Measurements from ENCODE around the gene EXD2. TPM values are rescaled to one million over a fixed set of nuclear protein-coding genes. Genes with fewer than 3 reads are reported as not detected.
A peak's percentile ranks its signal among the peaks of the same experiment; 100 is the strongest.

Gene EXD2
- total and polyA plus RNA-seq, 2 experiments from 2014 or later, result 20.3 to 21.4 TPM

DNA sequence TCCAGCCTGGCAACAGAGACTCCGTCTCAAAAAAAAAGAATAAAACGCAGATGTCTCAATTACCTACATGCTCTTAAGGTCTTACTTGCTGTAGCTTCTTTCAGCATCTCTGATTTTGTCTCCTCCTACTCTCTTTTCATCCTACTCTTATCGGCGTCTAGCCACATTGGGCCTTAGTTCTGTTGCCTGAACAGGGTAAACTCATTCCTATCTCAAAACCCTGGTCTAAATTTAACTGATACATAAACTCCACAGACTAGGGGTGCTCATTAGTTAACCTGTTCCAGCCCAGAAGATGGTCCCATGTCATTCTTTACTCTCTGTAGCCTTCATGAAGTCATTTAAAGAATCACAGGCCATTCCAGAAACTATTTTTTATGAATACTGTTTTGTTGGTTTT is 33.6 kb downstream of the EXD2 start:
- peaks cover 27% of the 10 kb centered on the region for H3K4me1 ChIP-seq (ENCODE audit: low read depth)
- H3K9me3 ChIP-seq (ENCODE audit: low read depth), result no peaks in the 10 kb centered on the region
- no peak overlapping the region for H3K4me3 ChIP-seq
- TF ChIP-seq, protein P1, sequence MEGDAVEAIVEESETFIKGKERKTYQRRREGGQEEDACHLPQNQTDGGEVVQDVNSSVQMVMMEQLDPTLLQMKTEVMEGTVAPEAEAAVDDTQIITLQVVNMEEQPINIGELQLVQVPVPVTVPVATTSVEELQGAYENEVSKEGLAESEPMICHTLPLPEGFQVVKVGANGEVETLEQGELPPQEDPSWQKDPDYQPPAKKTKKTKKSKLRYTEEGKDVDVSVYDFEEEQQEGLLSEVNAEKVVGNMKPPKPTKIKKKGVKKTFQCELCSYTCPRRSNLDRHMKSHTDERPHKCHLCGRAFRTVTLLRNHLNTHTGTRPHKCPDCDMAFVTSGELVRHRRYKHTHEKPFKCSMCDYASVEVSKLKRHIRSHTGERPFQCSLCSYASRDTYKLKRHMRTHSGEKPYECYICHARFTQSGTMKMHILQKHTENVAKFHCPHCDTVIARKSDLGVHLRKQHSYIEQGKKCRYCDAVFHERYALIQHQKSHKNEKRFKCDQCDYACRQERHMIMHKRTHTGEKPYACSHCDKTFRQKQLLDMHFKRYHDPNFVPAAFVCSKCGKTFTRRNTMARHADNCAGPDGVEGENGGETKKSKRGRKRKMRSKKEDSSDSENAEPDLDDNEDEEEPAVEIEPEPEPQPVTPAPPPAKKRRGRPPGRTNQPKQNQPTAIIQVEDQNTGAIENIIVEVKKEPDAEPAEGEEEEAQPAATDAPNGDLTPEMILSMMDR (IDR thresholded peaks at IDR 0.05; ENCODE audit: low read depth, low read length), result no peak
- no peak for DNase-seq (ENCODE audit: low read depth in 1 of 2, low spot score in 1 of 2)
- H3K27ac ChIP-seq, result peak overlapping the region; percentile 90
- no peaks in the 10 kb centered on the region for H3K27me3 ChIP-seq
- H3K36me3 ChIP-seq, result peaks cover 3% of the 10 kb centered on the region

DNA sequence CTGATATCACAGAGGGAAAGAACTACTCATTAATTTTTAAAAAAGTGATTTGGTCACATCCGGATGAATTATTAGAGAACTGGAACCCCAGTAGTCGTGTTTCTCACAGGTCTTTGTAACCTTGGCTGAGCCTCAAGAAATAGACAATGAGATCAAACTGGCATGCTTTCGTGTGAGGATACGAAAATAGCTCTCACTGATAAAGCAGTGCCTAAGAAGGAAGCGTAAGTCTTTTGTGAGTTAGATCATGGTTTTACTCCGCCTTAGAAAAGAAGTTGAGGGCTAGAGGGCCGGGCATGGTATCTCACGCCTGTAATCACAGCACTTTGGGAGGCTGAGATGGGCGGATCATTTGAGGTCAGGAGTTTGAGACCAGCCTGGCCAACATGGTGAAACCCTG is 34.9 kb downstream of the EXD2 start:
- H3K36me3 ChIP-seq, result peaks cover 3% of the 10 kb centered on the region
- peak; percentile 60 to 65 for DNase-seq (ENCODE audit: low read depth in 1 of 2, low spot score in 1 of 2)

DNA sequence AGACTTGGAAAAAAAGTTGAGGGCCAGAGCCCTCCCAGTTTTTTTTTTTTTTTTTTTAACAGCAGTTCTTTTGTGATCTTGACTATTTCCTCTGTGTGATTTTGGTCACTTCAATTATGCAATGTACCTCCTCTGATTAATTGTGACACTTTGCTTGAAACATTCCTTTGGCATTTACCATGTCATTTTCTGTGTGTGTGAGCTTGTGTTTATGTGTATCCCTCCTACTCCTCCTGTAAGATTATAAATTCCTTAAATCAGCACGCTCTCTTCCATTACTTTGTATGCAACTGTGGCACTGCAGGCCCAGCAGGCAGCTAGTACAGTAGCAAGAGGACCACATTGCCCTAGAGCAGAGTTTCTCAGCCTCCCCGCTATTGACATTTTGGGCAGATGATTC is 35.4 kb downstream of the EXD2 start:
- H3K4me3 ChIP-seq, result no peak overlapping the region
- H3K4me1 ChIP-seq (ENCODE audit: low read depth), result peaks cover 31% of the 10 kb centered on the region
- TF ChIP-seq, protein P1 (IDR thresholded peaks at IDR 0.05; ENCODE audit: low read depth, low read length), result no peak
- peak overlapping the region; percentile 90 for H3K27ac ChIP-seq
- H3K27me3 ChIP-seq, result no peaks in the 10 kb centered on the region
- H3K36me3 ChIP-seq, result peaks cover 3% of the 10 kb centered on the region
- DNase-seq (ENCODE audit: low read depth in 1 of 2, low spot score in 1 of 2), result peak in 1 of 2 donors; percentile 29
- no peaks in the 10 kb centered on the region for H3K9me3 ChIP-seq (ENCODE audit: low read depth)

More for the DNA sequence above, 34.9 kb downstream of the EXD2 start:
- H3K27me3 ChIP-seq, result no peaks in the 10 kb centered on the region
- H3K4me3 ChIP-seq, result no peak overlapping the region
- TF ChIP-seq, protein P1 (IDR thresholded peaks at IDR 0.05; ENCODE audit: low read depth, low read length), result no peak
- H3K4me1 ChIP-seq (ENCODE audit: low read depth), result peaks cover 27% of the 10 kb centered on the region
- H3K27ac ChIP-seq, result peak overlapping the region; percentile 90
- no peaks in the 10 kb centered on the region for H3K9me3 ChIP-seq (ENCODE audit: low read depth)

DNA sequence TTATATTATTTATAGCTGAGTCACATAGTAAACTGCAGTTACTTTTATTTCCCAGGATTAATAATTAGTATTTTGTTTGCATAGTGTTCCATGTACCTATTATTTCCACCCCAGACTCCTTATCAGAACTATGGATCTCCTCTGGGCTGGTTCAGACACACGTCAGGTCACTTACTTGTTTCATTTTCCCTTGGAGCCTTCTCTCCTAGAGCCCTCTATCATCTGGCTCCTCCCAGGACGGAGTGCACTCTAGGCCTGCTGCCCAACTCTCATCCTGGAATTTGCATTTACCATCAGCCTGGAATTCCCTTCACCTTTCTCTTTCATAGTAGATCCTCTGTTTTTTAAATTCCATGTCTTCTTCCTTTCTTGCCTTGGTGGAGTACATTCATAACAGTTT is 40.2 kb downstream of the EXD2 start:
- H3K9me3 ChIP-seq (ENCODE audit: low read depth), result no peaks in the 10 kb centered on the region
- no peak overlapping the region for H3K4me3 ChIP-seq
- H3K36me3 ChIP-seq, result peaks cover 13% of the 10 kb centered on the region
- no peaks in the 10 kb centered on the region for H3K27me3 ChIP-seq
- peaks cover 15% of the 10 kb centered on the region for H3K4me1 ChIP-seq (ENCODE audit: low read depth)
- H3K27ac ChIP-seq, result no peak overlapping the region
- TF ChIP-seq, protein P1 (IDR thresholded peaks at IDR 0.05; ENCODE audit: low read depth, low read length), result no peak
- peak; percentile 12 to 23 for DNase-seq (ENCODE audit: low read depth in 1 of 2, low spot score in 1 of 2)

DNA sequence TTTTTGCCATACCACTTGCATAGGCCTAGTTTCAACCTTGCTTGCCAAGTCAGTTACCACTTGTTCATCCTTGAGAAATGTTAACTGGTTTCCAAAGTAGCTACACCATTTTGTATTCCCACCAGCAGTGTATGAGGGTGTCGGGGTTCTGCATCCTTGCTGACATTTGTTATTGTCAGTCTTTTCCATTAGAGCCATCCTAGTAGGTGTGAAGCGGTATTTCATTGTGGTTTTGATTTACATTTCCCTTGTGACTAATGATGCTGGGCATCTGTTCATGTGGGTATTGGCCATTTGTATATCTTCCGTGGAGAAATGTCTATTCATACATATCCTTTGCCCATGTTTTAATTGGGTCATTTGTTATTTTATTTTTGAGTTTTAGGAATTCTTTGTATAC is 41.1 kb downstream of the EXD2 start:
- no peaks in the 10 kb centered on the region for H3K27me3 ChIP-seq

More for the DNA sequence above, 41.1 kb downstream of the EXD2 start:
- TF ChIP-seq, protein P1 (IDR thresholded peaks at IDR 0.05; ENCODE audit: low read depth, low read length), result no peak
- Histone ChIP-seq H3K4me1 (ENCODE audit: low read depth) (peaks cover 9% of the 10 kb centered on the region), H3K9me3 (ENCODE audit: low read depth) (no peaks in the 10 kb centered on the region), H3K4me3 (no peak overlapping the region), H3K36me3 (peaks cover 19% of the 10 kb centered on the region), H3K27ac (no peak overlapping the region)
- DNase-seq (ENCODE audit: low read depth in 1 of 2, low spot score in 1 of 2), result no peak

Data from cardiac muscle cell (in vitro differentiated cells and primary cell).